Activated CD4-positive, CD25-positive, alpha-beta regulatory T cell treated with anti-CD3 and anti-CD28 coated beads, Interleukin-2, amount 50 U/mL, for 16 hours (primary cell): Measurements from ENCODE around the gene RGMB.

Source experiments
- DNase-seq: peaks from one replicate; pipeline ENCODE4 v3.0.0-alpha.2; 2020; ENCODE audit warnings: low read depth, low spot score

RGMB gene

DNA sequence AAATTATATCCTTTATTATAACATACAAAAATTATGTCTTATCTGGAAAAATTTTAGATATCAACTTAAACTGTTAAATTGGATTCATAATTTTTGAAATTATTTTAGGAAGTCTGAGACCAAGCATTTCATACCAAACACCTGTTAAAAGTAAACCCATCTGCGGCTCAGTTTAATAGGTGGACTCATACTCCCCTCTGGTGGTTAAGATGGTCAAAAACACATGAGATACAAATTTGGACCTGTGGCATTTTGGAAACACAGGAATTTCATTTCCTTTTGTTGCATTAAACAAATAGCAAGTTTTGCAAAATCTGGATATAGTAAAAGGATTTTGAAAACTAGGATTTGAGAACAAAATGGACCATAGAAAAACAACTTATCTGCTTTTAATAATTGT lies 53.7 kb downstream of the RGMB start:
- no peak for DNase-seq

DNA sequence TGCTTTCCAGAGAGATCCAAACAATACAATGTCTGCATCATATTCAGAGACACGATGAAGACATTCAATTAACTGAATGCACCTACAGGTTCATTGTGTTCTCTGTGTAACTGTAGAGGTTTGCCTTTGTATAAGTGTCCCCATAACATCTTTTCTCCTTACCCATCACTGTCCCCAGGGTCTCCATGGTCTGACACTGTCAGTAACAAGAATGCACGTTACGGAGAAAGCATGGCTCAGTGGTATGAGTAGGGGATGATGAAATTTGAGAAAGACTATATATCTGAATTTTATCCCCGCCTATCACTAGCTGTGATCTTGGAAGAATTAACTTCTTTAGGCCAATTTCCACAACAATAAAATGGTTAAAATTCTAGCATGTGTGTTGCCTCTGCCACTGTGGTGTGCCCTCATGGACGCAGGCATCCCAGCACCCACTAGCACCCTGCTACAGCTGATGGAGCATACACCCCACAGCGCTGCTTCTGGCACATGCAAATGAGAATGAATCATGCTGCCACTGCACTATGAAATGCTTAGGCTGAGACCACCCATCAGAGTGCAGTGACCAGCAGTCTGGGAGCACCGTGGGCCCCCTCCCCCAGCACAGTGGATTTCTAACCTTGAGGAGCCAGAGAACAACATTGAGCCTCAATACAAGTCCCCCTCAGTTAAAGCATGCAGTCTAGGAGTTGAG lies 54.3 kb downstream of the RGMB start:
- DNase-seq = no peak

GRCh38 chr5:98836175-98836574 lies 62.7 kb downstream of the RGMB start:
- no peak for DNase-seq

DNA sequence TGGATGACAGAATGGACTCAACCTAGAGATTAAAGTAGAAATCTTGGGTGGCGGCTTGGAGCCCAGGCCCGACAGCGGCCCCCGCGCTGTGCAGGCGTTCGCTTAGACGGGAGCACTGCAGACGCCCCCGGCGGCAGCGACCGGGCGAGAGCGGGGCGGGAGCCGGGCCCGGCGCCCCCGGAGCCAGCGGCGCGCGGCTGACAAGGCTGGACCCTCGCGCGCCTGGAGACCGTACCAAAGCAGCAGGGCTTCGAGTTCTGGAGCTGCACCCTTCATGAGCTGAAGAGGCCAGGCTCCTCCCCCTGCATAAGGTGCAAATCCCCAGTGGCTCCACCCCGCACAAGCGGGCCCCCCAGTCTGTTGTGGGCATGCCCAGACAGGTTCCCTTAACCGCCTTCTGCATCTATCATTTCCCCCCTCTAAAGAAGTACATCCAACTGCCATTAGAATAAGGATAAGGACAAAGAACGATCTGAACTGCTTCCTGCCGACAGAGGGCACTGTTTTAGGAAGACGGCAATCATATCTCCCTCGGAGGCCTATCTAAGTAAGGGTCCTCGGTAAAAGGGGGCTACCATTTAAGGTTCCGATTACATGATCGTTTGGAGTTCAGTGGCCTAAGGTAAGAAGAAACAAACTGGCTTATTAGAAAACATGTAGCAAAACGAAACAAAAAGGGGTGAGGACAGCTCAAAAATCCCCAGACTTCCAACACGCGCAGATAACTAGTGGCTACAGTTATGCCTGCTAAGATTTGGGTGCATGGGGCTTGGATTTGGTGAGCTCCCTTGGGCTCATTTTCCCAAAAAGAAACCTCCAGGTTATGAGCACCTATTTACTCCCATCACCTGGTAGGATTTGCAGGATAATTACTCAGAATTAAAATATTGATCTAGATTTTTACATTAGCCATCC lies 66.3 kb downstream of the RGMB start:
- DNase-seq = no peak

GRCh38 chr5:98840946-98841345 lies 67.5 kb downstream of the RGMB start:
- DNase-seq = no peak

DNA sequence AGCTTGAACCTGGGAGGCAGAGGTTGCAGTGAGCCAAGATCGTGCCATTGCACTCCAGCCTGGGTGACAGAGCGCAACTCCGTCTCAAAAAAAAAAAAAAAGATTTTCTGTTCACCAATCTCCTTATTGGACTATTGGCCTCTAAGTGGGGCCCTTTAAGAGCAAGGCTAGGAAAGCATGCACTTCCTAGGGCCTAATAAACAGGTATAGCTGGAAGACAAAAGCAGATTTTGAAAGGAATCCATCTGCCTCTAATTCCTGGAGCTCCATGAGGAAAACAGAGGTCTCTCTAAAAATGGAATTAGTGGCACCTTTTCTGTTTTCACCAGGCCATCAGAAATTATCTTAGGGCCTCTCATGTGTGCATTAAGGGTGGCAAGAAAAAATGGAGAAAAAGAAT lies 70.0 kb downstream of the RGMB start:
- no peak for DNase-seq

DNA sequence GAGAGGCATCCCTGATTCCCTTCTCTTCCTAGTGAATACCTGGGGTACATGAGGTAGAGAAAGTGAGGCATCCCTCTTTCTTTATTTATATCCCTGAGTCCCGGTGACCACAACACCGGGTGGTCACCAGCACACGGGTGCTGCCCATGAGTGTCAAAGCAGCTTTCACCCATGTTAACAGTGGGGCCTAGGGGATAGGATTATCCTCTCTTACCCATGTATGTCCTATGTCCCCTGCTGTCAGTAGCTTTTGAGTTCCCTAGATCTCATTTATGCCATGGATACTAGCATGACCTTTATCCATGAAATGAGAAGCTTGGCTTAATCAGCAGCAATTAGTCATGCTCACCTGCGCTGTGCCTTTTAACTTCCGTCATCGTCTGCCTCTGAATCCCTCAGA lies 71.4 kb downstream of the RGMB start:
- no peak for DNase-seq

GRCh38 chr5:98845878-98846277 lies 72.4 kb downstream of the RGMB start:
- DNase-seq = no peak
